Stimulated activated CD8-positive, alpha-beta memory T cell treated with anti-CD3 and anti-CD28 coated beads, Interleukin-2, amount 100 ng/mL, for 48 hours (primary cell): ENCODE measurements around the gene GADL1.

Source experiments
- DNase-seq, 2 donors: peaks; one replicate each; pipeline ENCODE4 v3.0.0-alpha.2; 2020; ENCODE audit warnings: low read depth in 2 of 2

GADL1 gene

GRCh38 chr3:30677347-30677685, 217.1 kb downstream of the GADL1 start:
- DNase-seq: no peak

- no peak for DNase-seq
Observed at GRCh38 chr3:30676424-30677346, 217.8 kb downstream of the GADL1 start.
